LNCAP (cell line): ENCODE measurements around the gene TENM4.

Experiments
- TF ChIP-seq, protein P1 (sequence below): fragments of 450-650 bp; IDR thresholded peaks from 2 replicates; pipeline ENCODE4 v1.5.1; 2017; ENCODE audit warnings: mild to moderate bottlenecking

The TENM4 gene

DNA sequence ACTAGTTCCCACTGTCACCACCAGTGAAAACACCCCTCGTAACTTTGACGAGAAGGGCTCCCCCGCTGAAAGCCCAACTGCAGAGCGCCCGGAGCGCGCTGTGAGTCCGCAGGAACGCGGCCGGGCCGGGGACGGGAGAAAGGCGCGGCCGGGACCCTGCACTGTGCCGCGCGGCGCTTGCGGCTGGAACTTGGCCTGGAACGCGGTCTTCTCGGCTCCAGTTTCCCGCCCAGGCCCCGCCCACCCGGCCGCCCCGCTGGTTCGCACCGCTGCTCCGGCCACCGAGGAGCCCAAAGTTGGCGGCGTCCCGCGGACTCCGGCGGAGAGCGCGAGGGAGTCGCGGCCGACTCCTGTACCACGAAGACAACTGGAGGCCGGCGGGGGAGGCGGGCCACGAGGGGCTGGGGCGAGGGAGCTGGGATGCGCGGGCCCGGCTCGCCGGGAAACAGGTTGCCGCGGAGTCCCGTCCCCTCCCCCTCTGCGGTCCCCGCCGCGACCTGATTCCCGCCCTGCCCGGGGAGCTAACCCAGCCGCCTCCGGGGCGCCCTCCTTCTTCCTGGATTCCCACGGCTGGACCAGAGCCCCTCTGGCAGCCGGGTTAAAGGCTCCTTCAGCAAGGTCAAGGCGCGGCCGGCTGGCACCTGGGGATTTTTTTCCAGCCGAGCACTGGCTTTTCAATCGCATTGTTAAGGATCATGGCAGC is 3.4 kb downstream of the TENM4 start:
- TF ChIP-seq, protein P1, sequence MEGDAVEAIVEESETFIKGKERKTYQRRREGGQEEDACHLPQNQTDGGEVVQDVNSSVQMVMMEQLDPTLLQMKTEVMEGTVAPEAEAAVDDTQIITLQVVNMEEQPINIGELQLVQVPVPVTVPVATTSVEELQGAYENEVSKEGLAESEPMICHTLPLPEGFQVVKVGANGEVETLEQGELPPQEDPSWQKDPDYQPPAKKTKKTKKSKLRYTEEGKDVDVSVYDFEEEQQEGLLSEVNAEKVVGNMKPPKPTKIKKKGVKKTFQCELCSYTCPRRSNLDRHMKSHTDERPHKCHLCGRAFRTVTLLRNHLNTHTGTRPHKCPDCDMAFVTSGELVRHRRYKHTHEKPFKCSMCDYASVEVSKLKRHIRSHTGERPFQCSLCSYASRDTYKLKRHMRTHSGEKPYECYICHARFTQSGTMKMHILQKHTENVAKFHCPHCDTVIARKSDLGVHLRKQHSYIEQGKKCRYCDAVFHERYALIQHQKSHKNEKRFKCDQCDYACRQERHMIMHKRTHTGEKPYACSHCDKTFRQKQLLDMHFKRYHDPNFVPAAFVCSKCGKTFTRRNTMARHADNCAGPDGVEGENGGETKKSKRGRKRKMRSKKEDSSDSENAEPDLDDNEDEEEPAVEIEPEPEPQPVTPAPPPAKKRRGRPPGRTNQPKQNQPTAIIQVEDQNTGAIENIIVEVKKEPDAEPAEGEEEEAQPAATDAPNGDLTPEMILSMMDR, result no peak

DNA sequence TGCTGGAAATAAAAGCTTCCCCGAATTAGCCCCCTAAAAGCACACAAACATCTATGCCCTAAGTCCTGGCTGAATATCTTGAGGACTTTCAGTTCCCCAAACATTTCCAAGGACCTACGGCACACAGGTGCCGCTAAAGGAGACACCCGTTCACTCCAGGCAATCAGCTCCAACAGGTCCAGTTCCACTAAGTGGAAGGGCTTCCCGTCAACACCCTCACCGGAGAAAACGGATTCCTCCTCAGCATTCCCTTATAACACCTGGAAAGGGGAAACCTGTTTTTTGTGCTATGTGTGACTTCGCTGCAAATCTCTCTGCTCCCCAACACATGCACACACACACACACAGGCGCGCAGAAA is 3.9 kb downstream of the TENM4 start:
- TF ChIP-seq, protein P1, result no peak

DNA sequence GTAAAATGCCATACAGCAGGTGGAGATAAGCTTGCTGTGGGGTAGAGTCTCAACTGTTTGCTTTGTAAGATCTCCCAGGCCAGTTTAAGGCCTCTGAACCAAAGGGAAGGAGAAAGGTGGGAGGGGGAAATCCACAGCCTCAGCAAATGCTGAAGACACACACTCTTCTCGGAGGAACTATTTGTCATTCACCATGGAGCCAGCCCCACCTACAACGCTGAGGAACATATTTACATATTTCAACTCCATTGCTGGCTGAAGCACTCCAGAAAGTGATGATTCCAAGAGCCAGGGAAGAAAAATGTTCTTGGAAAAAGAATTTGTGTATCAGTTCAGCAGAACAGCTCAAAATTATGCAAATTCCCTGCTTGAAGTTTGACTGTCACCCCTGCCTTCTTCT is 6.5 kb downstream of the TENM4 start:
- TF ChIP-seq, protein P1, result no peak

DNA sequence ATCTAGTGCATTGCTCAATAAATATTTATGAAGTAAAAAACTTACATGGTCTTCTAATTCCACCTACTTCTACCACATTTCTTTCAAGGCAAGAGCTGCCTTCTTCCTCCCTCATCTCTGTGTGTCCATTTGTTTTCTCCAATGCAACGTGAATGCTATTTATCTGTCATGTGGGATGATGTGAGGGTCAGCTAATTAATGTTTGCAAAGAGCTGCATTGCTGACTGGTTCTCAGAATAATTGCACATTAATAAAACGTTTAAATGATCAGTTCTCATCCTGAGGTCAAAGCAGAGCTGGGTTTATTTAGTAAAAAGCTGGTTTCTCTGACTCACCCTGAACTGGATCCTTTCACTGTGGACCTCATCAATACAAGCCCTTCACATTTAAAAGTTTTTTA is 8.7 kb downstream of the TENM4 start:
- TF ChIP-seq, protein P1, result no peak

DNA sequence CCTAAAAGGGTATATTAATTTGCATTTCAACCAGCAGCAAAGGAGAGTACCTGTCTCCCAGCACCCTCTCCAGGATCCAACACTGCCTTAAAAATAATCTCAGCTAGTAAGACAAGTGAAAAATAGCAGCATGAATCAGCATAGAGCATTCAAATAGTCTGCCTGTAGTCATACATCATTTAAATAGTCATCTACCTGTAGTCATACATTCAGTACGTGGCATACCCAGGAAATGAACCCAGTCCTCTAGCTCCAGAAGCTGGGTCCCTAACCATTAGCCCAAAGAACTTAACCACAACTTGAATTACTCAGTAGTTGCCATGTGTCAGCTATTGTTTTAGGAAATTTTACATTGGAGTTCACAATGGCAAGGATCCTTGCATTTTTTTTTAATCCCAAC is 9.3 kb downstream of the TENM4 start:
- TF ChIP-seq, protein P1, result no peak

DNA sequence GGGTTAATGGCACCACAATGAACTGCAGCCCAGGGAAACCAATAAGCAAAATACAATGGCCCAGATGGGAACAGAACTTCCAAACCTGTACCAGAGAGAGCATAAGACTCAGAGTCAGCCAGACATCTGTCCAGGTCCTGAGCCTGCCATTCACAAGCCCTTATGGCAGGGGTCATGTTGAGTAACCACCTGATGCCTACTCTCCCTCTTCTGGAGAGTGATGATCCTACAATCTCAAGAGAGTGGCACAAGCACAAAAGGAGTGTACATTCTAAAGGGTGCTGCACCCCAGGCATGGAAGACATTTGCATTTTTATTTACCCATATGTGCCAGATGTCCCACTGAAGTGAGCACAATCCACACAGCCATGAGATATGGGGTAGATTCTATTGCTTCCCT is 10.6 kb downstream of the TENM4 start:
- TF ChIP-seq, protein P1, result no peak

DNA sequence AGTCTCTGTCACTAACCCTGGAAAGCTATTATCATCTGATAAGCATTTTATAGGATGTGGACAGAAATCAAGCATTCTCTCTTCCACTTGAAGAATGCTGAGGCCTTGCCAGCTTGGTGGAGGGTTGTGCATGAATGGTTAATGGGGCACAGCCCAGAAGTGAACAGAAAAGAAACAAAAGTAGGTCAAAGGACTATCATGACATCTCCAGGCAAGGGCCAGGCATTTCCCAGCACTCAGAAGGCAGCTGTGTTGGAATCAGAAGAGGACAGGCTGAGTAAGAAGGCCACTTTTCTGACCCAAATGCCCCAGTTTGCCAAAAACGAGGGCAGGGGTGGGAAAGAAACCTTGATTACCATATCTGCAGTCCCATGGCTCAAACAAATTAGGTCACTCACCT is 12.4 kb downstream of the TENM4 start:
- TF ChIP-seq, protein P1, result no peak
